ENCODE measurements around the gene TM6SF1. TPM values are rescaled to one million over a fixed set of nuclear protein-coding genes. Genes with fewer than 3 reads are reported as not detected.
"Not testable (repeated sequence)": the region's sequence is repeated elsewhere in the genome, so short reads cannot be mapped to it uniquely, and the experiment has no call there.

The TM6SF1 gene
- polyA plus RNA-seq (2013, experiment 1 of 2; ENCODE audit: insufficient read length) = 3.8 TPM
- polyA plus RNA-seq (2013, experiment 2 of 2; ENCODE audit: insufficient read length) = 3.5 TPM

- peak; percentile 13 for DNase-seq
Observed at GRCh38 chr15:83106994-83107840, at the start of gene TM6SF1. Gene TM6SF1 (plus strand): TSS chr15:83107645. CDS start chr15:83107681, 36 bp downstream.

GRCh38 chr15:83057696-83058376, 49.6 kb upstream of the TM6SF1 start:
- DNase-seq = no peak

GRCh38 chr15:83061680-83062079, 45.8 kb upstream of the TM6SF1 start:
- no peak for DNase-seq

- no peak for DNase-seq
Observed at GRCh38 chr15:83062768-83063180, 44.7 kb upstream of the TM6SF1 start.

- DNase-seq = no peak
Observed at GRCh38 chr15:83063551-83063950, 43.9 kb upstream of the TM6SF1 start.

GRCh38 chr15:83064859-83065258, 42.6 kb upstream of the TM6SF1 start:
- DNase-seq = no peak

GRCh38 chr15:83065431-83065830, 42.0 kb upstream of the TM6SF1 start:
- no peak for DNase-seq

GRCh38 chr15:83066034-83066733, 41.3 kb upstream of the TM6SF1 start:
- DNase-seq = peak; percentile 13

- peak; percentile 98 for DNase-seq
Observed at GRCh38 chr15:83066734-83067637, 40.5 kb upstream of the TM6SF1 start, which contains the start of gene BTBD1. Gene BTBD1 (minus strand): TSS chr15:83067252. CDS start chr15:83067151, 101 bp downstream.

GRCh38 chr15:83067638-83067962, 39.8 kb upstream of the TM6SF1 start:
- no peak for DNase-seq

GRCh38 chr15:83068054-83068453, 39.4 kb upstream of the TM6SF1 start:
- no peak for DNase-seq

- DNase-seq = peak; percentile 22
Observed at GRCh38 chr15:83069211-83069642, 38.2 kb upstream of the TM6SF1 start.

GRCh38 chr15:83077491-83078230, 29.8 kb upstream of the TM6SF1 start:
- DNase-seq = no peak

- no peak for DNase-seq
Observed at GRCh38 chr15:83078712-83079111, 28.7 kb upstream of the TM6SF1 start.

- DNase-seq = no peak
Observed at GRCh38 chr15:83081256-83082014, 26.0 kb upstream of the TM6SF1 start.

GRCh38 chr15:83082730-83083386, 24.6 kb upstream of the TM6SF1 start:
- DNase-seq = no peak

GRCh38 chr15:83085461-83085860, 22.0 kb upstream of the TM6SF1 start:
- DNase-seq = not testable (repeated sequence)

- not testable (repeated sequence) for DNase-seq
Observed at GRCh38 chr15:83085864-83086552, 21.4 kb upstream of the TM6SF1 start.

- no peak for DNase-seq
Observed at GRCh38 chr15:83087576-83087975, 19.9 kb upstream of the TM6SF1 start.

All from fibroblast of skin of back (primary cell).